Neural cell (in vitro differentiated cells): Measurements from ENCODE around the gene MRC2.

Source experiments
- CTCF ChIP-seq: fragments of 450-650 bp; IDR thresholded peaks from 2 replicates; pipeline ENCODE4 v1.5.1; 2014; ENCODE audit warnings: antibody characterized with exemption, mild to moderate bottlenecking, moderate library complexity; ENCODE audit not compliant: poor library complexity, severe bottlenecking
- EZH2 ChIP-seq: fragments of 200-600, 300-800 bp; shearing (Covaris generic), sonication (generic); IDR thresholded peaks from 2 replicates; pipeline ENCODE4 v1.6.1; 2014; ENCODE audit warnings: antibody characterized with exemption, low read length, borderline replicate concordance, mild to moderate bottlenecking; ENCODE audit not compliant: insufficient read depth, poor library complexity, severe bottlenecking
- TAF1 ChIP-seq: IDR thresholded peaks from 2 replicates; pipeline ENCODE4 v1.6.1; 2012; ENCODE audit warnings: low read depth

DNA sequence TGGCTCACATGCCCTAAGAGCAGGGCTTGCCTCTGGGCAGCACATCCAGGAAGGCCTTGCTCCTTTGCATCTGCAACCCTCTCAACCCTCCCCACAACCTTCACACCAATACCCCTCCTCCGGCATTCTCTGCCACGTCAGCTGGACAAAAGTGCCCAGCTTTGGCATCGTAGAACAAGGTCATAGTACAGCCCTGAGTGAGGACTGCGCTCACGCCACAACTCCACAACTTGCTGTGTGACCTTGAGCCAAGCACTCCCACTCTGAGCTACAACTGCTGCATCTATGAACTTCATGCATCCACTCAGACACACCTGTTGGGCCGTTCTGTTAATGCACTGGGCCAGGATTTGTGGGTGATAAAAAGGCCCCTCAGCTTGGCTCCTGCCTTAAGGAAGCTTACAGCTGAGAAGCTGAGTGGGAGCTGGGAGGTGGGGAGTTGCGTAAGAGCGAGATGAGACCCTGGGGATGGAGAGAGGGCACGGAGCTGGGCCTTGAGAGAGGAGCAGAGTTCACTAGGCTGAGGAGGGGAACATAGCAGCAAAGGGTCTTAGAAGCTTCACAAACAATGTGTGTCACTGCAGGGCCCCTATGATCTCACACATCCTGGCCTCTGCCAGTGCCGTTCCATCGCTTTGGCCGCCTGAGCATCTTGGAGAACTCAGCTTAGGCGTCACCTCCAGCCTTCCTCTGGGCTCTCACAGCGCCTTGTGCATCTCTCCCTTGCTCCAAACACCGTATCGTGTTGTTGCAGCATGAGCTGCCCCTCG lies 8.6 kb upstream of the MRC2 start:
- TF ChIP-seq CTCF (no peak), EZH2 (no peak), TAF1 (no peak)
